ENCODE results near the gene KATNB1. TPM values are rescaled to one million over a fixed set of nuclear protein-coding genes. Genes with fewer than 3 reads are reported as not detected.

Gene KATNB1, protein sequence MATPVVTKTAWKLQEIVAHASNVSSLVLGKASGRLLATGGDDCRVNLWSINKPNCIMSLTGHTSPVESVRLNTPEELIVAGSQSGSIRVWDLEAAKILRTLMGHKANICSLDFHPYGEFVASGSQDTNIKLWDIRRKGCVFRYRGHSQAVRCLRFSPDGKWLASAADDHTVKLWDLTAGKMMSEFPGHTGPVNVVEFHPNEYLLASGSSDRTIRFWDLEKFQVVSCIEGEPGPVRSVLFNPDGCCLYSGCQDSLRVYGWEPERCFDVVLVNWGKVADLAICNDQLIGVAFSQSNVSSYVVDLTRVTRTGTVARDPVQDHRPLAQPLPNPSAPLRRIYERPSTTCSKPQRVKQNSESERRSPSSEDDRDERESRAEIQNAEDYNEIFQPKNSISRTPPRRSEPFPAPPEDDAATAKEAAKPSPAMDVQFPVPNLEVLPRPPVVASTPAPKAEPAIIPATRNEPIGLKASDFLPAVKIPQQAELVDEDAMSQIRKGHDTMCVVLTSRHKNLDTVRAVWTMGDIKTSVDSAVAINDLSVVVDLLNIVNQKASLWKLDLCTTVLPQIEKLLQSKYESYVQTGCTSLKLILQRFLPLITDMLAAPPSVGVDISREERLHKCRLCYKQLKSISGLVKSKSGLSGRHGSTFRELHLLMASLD
- 15.1 and 18.7 TPM in 2 replicates for total RNA-seq

DNA sequence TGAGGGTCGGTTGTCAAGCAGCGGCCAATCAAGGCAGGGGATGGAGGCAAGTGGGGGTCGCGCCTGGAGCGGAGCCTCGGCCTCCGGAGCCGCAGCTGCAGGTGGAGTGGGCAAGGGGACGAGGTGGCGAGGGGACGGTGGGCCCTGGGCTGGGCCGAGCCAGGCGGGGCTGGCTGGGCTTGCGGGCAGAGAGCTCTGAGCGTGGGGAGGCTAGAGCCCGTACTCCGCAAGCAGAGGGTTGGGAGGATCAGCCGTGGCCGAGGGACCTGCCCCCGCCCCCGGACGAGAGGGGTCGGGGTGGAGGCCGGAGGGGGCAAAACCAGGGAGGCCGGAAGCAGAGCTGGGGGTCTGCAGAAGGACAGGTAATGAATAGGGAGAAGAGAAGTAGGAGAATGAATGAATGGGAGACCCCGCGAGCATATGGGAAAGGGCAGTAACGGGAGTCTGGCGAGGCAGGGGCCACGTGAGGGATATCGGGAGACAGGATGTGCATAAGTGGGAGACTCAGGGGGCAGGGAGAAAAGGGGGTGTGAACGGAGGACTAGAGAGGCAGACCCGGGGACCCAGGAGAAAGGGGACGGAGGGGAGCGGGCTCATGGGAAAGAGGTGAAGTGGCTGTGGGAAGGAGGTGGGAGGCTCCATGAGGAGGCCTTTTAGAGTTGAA is at the start of gene KATNB1:
Gene KATNB1 (plus strand): TSS at position 16 of the 664 bp plus-strand sequence. CDS start 1,474 bp downstream, outside the sequence.

DNA sequence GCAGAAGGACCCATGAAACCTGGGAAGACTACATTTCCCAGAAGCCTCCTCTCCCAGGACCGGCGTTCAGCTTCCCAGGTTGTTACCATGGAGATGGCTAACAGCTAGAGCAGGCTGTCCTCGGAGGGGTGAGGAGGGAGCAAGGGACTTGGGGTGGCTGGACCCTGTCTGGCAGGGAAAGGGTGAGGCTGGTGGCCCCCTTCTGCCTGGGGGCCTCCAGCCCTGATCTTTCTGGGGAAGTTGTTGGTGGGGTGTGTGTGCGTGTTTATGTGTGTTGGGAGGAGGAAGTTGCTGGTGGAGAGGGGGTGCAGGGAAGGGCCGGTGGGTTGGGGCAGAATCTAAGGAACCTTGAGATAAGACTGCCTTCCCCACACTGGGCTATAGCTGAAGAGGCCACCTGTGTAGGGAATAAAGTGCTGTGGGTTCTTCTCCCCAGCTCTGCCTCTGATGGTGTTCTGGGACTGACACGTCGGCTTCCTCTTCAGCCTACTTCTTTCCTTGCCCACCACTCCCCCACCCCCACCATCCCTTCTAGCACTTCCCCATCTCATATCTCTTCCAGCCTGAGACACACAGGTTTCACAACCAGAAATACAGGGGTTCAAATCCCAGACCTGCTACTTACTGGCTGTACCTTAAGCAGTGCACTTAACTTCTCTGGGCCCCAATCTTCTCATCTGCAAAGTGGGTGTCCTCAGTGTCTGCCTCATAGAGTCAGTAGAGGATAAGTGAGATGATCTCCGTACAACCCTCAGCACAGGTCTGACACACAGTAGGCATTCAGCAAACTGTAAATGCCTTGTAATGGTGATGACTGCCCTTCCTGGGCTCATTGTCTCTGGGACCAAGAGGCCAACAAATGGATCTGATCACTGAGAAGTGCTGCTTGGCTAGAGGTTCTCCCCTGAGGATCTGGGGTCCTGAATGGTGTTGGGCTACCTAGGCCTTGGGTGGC is 40.6 kb upstream of the KATNB1 start, which contains the start of gene DRC7:
Gene DRC7 (plus strand): TSS at position 82 of the 955 bp plus-strand sequence. CDS start 3,144 bp downstream, outside the sequence.

GRCh38 chr16:57802341-57803133 is 67.0 kb downstream of the KATNB1 start, which contains the start of gene KIFC3:
Gene KIFC3, minus strand, starts transcription at chr16:57802491. Its CDS starts 4,248 bp downstream, at chr16:57798243.

Other genes with a start within 250 kb of the KATNB1 start
- 20.9 and 28.2 TPM in 2 replicates for gene DOK4, start 249.3 kb upstream of the KATNB1 start, total RNA-seq
- 22.2 and 24.6 TPM in 2 replicates for gene CCDC102A, start 199.2 kb upstream of the KATNB1 start, total RNA-seq
- under 0.01 TPM in 1 of 2 replicates, not detected in the other for gene ADGRG5, start 193.1 kb upstream of the KATNB1 start, total RNA-seq
- 1.7 TPM in 2 replicates for gene ADGRG1, start 107.1 kb upstream of the KATNB1 start, total RNA-seq
- not detected in 2 replicates for gene ADGRG3, start 67.5 kb upstream of the KATNB1 start, total RNA-seq
- gene DRC7, start 41.0 kb upstream of the KATNB1 start, total RNA-seq: 0.32 and 0.34 TPM in 2 replicates
- 19.7 and 20.2 TPM in 2 replicates for gene KIFC3, start 66.7 kb downstream of the KATNB1 start, total RNA-seq
- not detected in 2 replicates for gene CNGB1, start 235.4 kb downstream of the KATNB1 start, total RNA-seq

Data from bronchial smooth muscle cell (primary cell).